ENCODE results near the gene GALNT17. TPM values are rescaled to one million over a fixed set of nuclear protein-coding genes. Genes with fewer than 3 reads are reported as not detected.

The GALNT17 gene
- polyA plus RNA-seq, 1 donor (not counting 4 experiments of a cell fraction or from before 2014, with no cell fraction given): not detected

GRCh38 chr7:71303566-71303965, 171.6 kb downstream of the GALNT17 start:
- dilution Hi-C loops (cut with MboI; ENCODE audit: extremely low pct_ligation_motif_present, low sequenced_read_pairs): no loop called here
- no peaks in the 10 kb centered on the region for H3K27me3 ChIP-seq (ENCODE audit: control insufficient read depth, extremely low read depth, insufficient read depth, low read length)

DNA sequence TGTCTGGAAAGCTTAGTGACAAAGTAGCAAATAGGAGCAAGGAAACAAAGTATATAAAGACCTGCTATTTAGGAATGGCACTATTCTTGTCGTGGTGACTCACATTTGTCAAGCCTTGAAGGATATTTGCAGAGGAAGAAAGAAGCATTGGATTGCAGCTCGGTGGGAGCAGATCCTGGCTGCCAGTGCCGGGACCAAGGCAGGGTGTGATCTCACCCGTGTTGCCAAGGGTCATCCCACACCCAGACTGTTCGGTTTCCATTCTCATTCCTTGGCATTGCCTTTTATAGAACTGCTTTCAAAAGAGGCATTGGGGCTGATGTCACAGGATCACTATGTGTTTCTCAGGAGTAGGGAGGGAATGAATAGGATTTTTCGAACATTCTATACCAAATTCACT, 176.2 kb downstream of the GALNT17 start:
- Histone ChIP-seq H3K9ac (ENCODE audit: control insufficient read depth, extremely low read depth, insufficient read depth, low read length) (no peak overlapping the region), H3K9me1 (ENCODE audit: control insufficient read depth, extremely low read depth, insufficient read depth, low read length) (no peaks in the 10 kb centered on the region), H3K79me2 (ENCODE audit: control insufficient read depth, insufficient read depth, low read length) (no peaks in the 10 kb centered on the region), H3K27me3 (ENCODE audit: control insufficient read depth, extremely low read depth, insufficient read depth, low read length) (no peaks in the 10 kb centered on the region), H3K4me3 (ENCODE audit: control insufficient read depth in 2 of 3, extremely low read depth in 1 of 3, insufficient read depth in 2 of 3, low read depth in 1 of 3, low read length in 3 of 3) (no peak overlapping the region), H3K36me3 (ENCODE audit: control insufficient read depth in 2 of 2, extremely low read depth in 1 of 2, insufficient read depth in 2 of 2, low read length in 2 of 2) (no peaks in the 10 kb centered on the region), H3K4me1 (ENCODE audit: control insufficient read depth, extremely low read depth, insufficient read depth, low read length) (no peaks in the 10 kb centered on the region), H3K27ac (ENCODE audit: control insufficient read depth, insufficient read depth, low read length) (no peak overlapping the region), H3K9me3 (ENCODE audit: control insufficient read depth, low read depth, low read length) (peaks cover 1% of the 10 kb centered on the region), H3K4me2 (ENCODE audit: control insufficient read depth, extremely low read depth, insufficient read depth, low read depth, low read length) (no peak overlapping the region), H2AFZ (ENCODE audit: control insufficient read depth, low read length) (no peak overlapping the region), H4K20me1 (ENCODE audit: control insufficient read depth, extremely low read depth, insufficient read depth, low read length) (no peaks in the 10 kb centered on the region)
- FAIRE-seq (no peak), DNase-seq (ENCODE audit: low read depth, low spot score) (no peak)
- TF ChIP-seq EZH2 (IDR thresholded peaks at IDR 0.05; ENCODE audit: low read length) (no peak), CTCF (optimal IDR thresholded peaks at IDR 0.05 in 1 of 3, IDR thresholded peaks at IDR 0.05 in 1 of 3, conservative IDR thresholded peaks at IDR 0.05 in 1 of 3; ENCODE audit: extremely low read depth in 1 of 3, insufficient read depth in 2 of 3, low read length in 3 of 3) (no peak)
- dilution Hi-C loops (cut with MboI; ENCODE audit: extremely low pct_ligation_motif_present, low sequenced_read_pairs): no loop called here

More at GRCh38 chr7:71303566-71303965, 171.6 kb downstream of the GALNT17 start:
- Histone ChIP-seq H3K9me1 (ENCODE audit: control insufficient read depth, extremely low read depth, insufficient read depth, low read length) (no peaks in the 10 kb centered on the region), H3K9me3 (ENCODE audit: control insufficient read depth, low read depth, low read length) (no peaks in the 10 kb centered on the region), H4K20me1 (ENCODE audit: control insufficient read depth, extremely low read depth, insufficient read depth, low read length) (no peaks in the 10 kb centered on the region), H3K79me2 (ENCODE audit: control insufficient read depth, insufficient read depth, low read length) (no peaks in the 10 kb centered on the region), H3K27ac (ENCODE audit: control insufficient read depth, insufficient read depth, low read length) (no peak overlapping the region), H2AFZ (ENCODE audit: control insufficient read depth, low read length) (no peak overlapping the region), H3K36me3 (ENCODE audit: control insufficient read depth in 2 of 2, extremely low read depth in 1 of 2, insufficient read depth in 2 of 2, low read length in 2 of 2) (no peaks in the 10 kb centered on the region), H3K4me2 (ENCODE audit: control insufficient read depth, extremely low read depth, insufficient read depth, low read depth, low read length) (no peak overlapping the region), H3K4me3 (ENCODE audit: control insufficient read depth in 2 of 3, extremely low read depth in 1 of 3, insufficient read depth in 2 of 3, low read depth in 1 of 3, low read length in 3 of 3) (no peak overlapping the region), H3K9ac (ENCODE audit: control insufficient read depth, extremely low read depth, insufficient read depth, low read length) (no peak overlapping the region), H3K4me1 (ENCODE audit: control insufficient read depth, extremely low read depth, insufficient read depth, low read length) (no peaks in the 10 kb centered on the region)
- TF ChIP-seq EZH2 (IDR thresholded peaks at IDR 0.05; ENCODE audit: low read length): no peak
- no peak for TF ChIP-seq CTCF (optimal IDR thresholded peaks at IDR 0.05 in 1 of 3, IDR thresholded peaks at IDR 0.05 in 1 of 3, conservative IDR thresholded peaks at IDR 0.05 in 1 of 3; ENCODE audit: extremely low read depth in 1 of 3, insufficient read depth in 2 of 3, low read length in 3 of 3)
- FAIRE-seq: no peak
- no peak for DNase-seq (ENCODE audit: low read depth, low spot score)
